Endodermal cell (in vitro differentiated cells): ENCODE data around the gene FREY1. TPM values are rescaled to one million over a fixed set of nuclear protein-coding genes. Genes with fewer than 3 reads are reported as not detected.
"Not testable (repeated sequence)": the region's sequence is repeated elsewhere in the genome, so short reads cannot be mapped to it uniquely, and the experiment has no call there.

Experiments
- DNase-seq: peaks from one replicate; pipeline ENCODE4 v3.0.0-alpha.2; 2017
- H3K27ac ChIP-seq: 2 replicates; pipeline ENCODE4 v1.5.1; 2013; ENCODE audit warnings: mild to moderate bottlenecking, low read depth, low read length, moderate library complexity
- H3K27me3 ChIP-seq: 2 replicates; pipeline ENCODE4 v1.6.1; 2013; ENCODE audit warnings: mild to moderate bottlenecking, low read length, moderate library complexity; ENCODE audit not compliant: insufficient read depth, control insufficient read depth, poor library complexity, severe bottlenecking
- H3K36me3 ChIP-seq: 2 replicates; pipeline ENCODE4 v1.7.0; 2013; ENCODE audit warnings: mild to moderate bottlenecking, low read length, moderate library complexity; ENCODE audit not compliant: control insufficient read depth, insufficient read depth
- H3K4me1 ChIP-seq: one replicate; pipeline ENCODE4 v1.7.0; 2013; ENCODE audit warnings: low read length; ENCODE audit not compliant: control insufficient read depth, insufficient read depth
- H3K4me3 ChIP-seq: 2 replicates; pipeline ENCODE4 v1.5.1; 2013; ENCODE audit warnings: mild to moderate bottlenecking, low read length, moderate library complexity
- H3K9ac ChIP-seq: 2 replicates; pipeline ENCODE4 v1.6.1; 2013; ENCODE audit warnings: mild to moderate bottlenecking, low read length, moderate library complexity; ENCODE audit not compliant: poor library complexity, severe bottlenecking; ENCODE audit errors: extremely low read depth
- H3K9me3 ChIP-seq: 2 replicates; pipeline ENCODE4 v1.6.1; 2013; ENCODE audit warnings: mild to moderate bottlenecking, low read length, moderate library complexity; ENCODE audit not compliant: control insufficient read depth
- H3K27ac Mint-ChIP-seq: 2 replicates; pipeline ENCODE4 v1.8.0; 2020; ENCODE audit warnings: mixed read lengths
- H3K27me3 Mint-ChIP-seq: 2 replicates; pipeline ENCODE4 v1.8.0; 2021; ENCODE audit warnings: mild to moderate bottlenecking, mixed read lengths; ENCODE audit not compliant: insufficient read depth
- H3K36me3 Mint-ChIP-seq: 2 replicates; pipeline ENCODE4 v1.8.0; 2020; ENCODE audit warnings: low read depth, mixed read lengths
- H3K4me1 Mint-ChIP-seq: 2 replicates; pipeline ENCODE4 v1.8.0; 2020; ENCODE audit warnings: mixed read lengths
- H3K4me3 Mint-ChIP-seq: 2 replicates; pipeline ENCODE4 v1.8.0; 2020; ENCODE audit warnings: mild to moderate bottlenecking, moderate library complexity, mixed read lengths
- H3K9me3 Mint-ChIP-seq: 2 replicates; pipeline ENCODE4 v1.8.0; 2020; ENCODE audit warnings: mild to moderate bottlenecking, mixed read lengths
- WGBS, 2 experiments: methylation state at CpG; one replicate each; pipeline versions ENCODE4 v1.1.5 to v1.1.7; 2013; ENCODE audit warnings: missing lambda C conversion rate in 2 of 2, mixed read lengths in 1 of 2; ENCODE audit not compliant: insufficient coverage in 1 of 2, insufficient read length in 1 of 2; 5-methylcytosine and 5-hydroxymethylcytosine counted together
- total RNA-seq, 2 donors: library from RNA; stranded (reverse); fragmentation: NEBNext Ultra II Directional in 1 of 2; extraction: Animal tissue kit (Norgen Biotek cat#: 25700) in 1 of 2; gene quantifications; 2 replicates in 1 of 2; 3 replicates in 1 of 2; pipeline ENCODE4 v1.2.1, GENCODE V29; 2021
- TF ChIP-seq, protein P1 (sequence below): fragments of 200-600 bp; sonication (generic); conservative IDR thresholded peaks from 2 replicates; pipeline ENCODE4 v1.5.0; 2021; ENCODE audit warnings: antibody characterized with exemption, mild to moderate bottlenecking

The FREY1 gene
- total RNA-seq, 2 donors from 2014 or later: 1.1 to 1.5 TPM

DNA sequence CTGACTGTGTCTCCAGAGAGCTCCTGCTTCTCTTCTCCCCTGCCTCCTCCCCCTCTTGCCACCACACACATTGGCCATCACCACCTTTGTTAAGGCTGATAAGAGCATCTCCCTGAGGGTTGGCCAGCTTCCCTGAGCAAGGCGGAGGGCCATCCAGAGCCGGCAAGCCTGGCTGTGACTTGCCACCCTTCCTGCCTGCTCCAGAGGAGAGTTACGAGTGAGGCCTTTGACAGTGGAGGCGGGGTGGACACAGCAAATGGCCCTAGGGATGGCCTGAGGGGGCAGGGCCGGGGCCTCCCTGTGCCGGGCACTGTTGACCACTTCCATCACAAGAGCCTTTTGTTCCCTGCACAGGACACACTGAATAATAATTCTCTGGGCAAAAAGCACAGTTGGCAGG lies 5.4 kb downstream of the FREY1 start:
- Histone ChIP-seq H3K27me3 (peaks cover 31% of the 10 kb centered on the region), H3K36me3 (no peaks in the 10 kb centered on the region), H3K4me1 (no peaks in the 10 kb centered on the region), H3K9me3 (no peaks in the 10 kb centered on the region), H3K27ac (no peak overlapping the region), H3K9ac (no peak overlapping the region), H3K4me3 (no peak overlapping the region)
- TF ChIP-seq, protein P1, sequence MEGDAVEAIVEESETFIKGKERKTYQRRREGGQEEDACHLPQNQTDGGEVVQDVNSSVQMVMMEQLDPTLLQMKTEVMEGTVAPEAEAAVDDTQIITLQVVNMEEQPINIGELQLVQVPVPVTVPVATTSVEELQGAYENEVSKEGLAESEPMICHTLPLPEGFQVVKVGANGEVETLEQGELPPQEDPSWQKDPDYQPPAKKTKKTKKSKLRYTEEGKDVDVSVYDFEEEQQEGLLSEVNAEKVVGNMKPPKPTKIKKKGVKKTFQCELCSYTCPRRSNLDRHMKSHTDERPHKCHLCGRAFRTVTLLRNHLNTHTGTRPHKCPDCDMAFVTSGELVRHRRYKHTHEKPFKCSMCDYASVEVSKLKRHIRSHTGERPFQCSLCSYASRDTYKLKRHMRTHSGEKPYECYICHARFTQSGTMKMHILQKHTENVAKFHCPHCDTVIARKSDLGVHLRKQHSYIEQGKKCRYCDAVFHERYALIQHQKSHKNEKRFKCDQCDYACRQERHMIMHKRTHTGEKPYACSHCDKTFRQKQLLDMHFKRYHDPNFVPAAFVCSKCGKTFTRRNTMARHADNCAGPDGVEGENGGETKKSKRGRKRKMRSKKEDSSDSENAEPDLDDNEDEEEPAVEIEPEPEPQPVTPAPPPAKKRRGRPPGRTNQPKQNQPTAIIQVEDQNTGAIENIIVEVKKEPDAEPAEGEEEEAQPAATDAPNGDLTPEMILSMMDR: no peak
- H3K27ac Mint-ChIP-seq: no peak overlapping the region
- H3K36me3 Mint-ChIP-seq: peaks cover 14% of the 10 kb centered on the region
- WGBS, 2 experiments: 90 to 92% methylated on average over 4 to 6 of the region's 6 CpGs
- H3K4me3 Mint-ChIP-seq: peak overlapping the region; percentile 60
- peaks cover 13% of the 10 kb centered on the region for H3K4me1 Mint-ChIP-seq
- H3K9me3 Mint-ChIP-seq: no peaks in the 10 kb centered on the region
- no peak for DNase-seq
- H3K27me3 Mint-ChIP-seq: peaks cover 21% of the 10 kb centered on the region

DNA sequence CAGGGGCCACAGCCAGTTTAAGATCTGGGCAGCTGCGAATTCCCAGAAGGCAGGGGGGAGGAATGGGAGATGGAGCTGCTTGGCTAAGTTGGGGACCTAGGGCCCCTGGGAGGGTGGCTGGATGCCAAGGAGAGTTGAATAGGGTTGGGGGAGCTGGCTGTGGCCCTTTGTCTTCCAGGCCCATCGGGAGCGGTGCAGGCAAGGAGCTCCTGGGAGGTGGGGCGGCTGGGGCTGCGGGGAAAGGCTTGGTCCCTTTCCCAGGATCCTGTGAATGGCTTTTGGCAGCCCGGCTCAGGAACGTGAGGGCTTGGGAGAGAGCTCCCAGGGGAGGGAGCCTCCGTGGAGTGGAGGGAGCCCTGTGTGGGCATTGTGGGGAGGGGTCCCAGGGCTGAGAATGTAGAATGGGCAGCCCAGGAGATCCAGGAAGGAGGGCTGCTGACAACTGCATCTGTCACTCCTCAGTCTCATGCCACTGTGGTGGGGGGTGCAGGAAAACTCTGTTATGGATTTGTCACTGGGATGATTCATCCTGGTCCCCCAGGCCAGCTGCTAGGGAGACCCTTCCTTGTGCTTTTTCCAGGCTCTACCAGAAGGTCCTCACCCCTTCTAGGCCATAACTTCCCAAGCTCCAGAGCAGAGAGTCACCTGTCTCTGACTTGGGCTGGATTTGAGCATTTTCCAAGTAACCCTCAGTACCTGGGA lies 6.0 kb downstream of the FREY1 start:
- DNase-seq: no peak
- Mint-ChIP-seq H3K27me3 (peaks cover 21% of the 10 kb centered on the region), H3K36me3 (peaks cover 14% of the 10 kb centered on the region), H3K4me3 (peak overlapping the region; percentile 60), H3K4me1 (peaks cover 13% of the 10 kb centered on the region), H3K27ac (no peak overlapping the region), H3K9me3 (no peaks in the 10 kb centered on the region)
- TF ChIP-seq, protein P1: no peak
- WGBS, 2 experiments: 44 to 59% methylated on average over 8 of the region's 8 CpGs
- H3K9me3 ChIP-seq: no peaks in the 10 kb centered on the region
- H3K27ac ChIP-seq: no peak overlapping the region
- peaks cover 3% of the 10 kb centered on the region for H3K4me1 ChIP-seq
- H3K9ac ChIP-seq: peak overlapping the region; percentile 47
- H3K36me3 ChIP-seq: no peaks in the 10 kb centered on the region
- peaks cover 31% of the 10 kb centered on the region for H3K27me3 ChIP-seq
- H3K4me3 ChIP-seq: peak overlapping the region; percentile 72

DNA sequence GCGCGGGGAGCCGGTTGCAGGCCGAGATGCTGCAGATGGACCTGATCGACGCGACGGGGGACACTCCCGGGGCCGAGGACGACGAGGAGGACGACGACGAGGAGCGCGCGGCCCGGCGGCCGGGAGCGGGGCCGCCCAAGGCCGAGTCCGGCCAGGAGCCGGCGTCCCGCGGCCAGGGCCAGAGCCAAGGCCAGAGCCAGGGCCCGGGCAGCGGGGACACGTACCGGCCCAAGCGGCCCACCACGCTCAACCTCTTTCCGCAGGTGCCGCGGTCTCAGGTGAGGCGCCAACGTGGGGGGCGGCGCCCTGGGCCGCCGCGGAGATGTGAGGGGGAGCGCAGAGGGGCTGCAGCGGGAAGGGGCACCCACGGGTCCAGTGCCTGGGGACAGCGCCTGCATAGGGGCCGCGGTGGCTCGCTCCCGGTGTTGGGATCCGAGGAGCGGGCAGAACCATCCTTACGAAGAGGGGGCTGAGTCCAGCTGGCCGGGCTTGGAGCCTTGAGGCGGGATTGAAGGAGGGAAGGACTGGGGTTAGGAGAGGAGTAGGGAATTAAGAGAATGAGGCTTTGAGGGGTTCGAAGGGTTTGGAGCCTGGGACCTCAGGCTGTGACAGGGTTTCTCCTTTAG lies 6.8 kb downstream of the FREY1 start:
- not testable (repeated sequence) for DNase-seq, H3K4me1 ChIP-seq, H3K27ac ChIP-seq, H3K9me3 Mint-ChIP-seq, H3K36me3 ChIP-seq, H3K27ac Mint-ChIP-seq, H3K9me3 ChIP-seq
- peaks cover 14% of the 10 kb centered on the region for H3K36me3 Mint-ChIP-seq
- H3K27me3 ChIP-seq: peaks cover 31% of the 10 kb centered on the region
- peaks cover 21% of the 10 kb centered on the region for H3K27me3 Mint-ChIP-seq
- WGBS, 2 experiments: 4 to 15% methylated on average over 4 to 29 of the region's 59 CpGs
- H3K4me3 Mint-ChIP-seq: peak overlapping the region; percentile 60
- H3K4me1 Mint-ChIP-seq: peaks cover 13% of the 10 kb centered on the region
- peak overlapping the region; percentile 47 for H3K9ac ChIP-seq
- peak overlapping the region; percentile 72 for H3K4me3 ChIP-seq
